GM12874 (cell line): ENCODE measurements around the gene TNNC2.

ENCODE experiments used
- TF ChIP-seq, protein P1 (sequence below): IDR thresholded peaks from 2 replicates; pipeline ENCODE4 v1.5.1; 2011; ENCODE audit warnings: low read depth, mild to moderate bottlenecking, control low read depth, low read length, moderate library complexity; ENCODE audit not compliant: insufficient read depth

TNNC2 gene

DNA sequence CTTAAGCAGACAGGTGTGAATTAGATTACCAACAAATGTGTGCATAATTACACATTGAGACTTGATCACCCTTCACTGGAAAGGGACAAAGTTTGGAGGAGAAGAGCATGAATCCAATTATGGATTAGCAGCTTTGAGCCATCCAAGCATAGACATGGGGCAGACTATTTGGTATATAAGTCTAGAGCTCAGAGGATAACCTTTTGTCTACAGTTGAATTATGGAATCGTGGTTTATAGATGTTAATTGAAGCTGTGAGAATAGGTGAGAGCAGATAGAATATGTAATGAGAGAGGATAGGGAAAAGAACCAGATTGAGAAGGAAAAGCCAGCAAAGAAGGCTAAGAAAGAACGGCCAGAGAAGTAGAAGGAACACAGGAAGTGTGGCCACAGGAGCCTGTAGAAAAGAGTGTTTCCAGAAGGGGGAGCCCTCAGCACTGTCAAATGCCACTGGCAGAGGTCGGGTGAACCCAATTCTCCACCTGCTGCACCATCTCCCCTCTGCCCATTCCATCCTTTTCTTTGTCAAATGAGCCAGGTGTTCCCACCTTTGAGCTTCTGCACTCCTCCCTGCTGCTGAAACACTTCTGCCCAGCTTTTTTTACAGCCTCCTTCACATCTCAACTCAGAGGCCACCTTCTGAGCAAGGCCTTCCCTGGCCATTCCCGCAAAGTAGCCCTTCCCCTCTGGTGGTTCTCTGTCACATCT lies 28.0 kb downstream of the TNNC2 start:
- TF ChIP-seq, protein P1, sequence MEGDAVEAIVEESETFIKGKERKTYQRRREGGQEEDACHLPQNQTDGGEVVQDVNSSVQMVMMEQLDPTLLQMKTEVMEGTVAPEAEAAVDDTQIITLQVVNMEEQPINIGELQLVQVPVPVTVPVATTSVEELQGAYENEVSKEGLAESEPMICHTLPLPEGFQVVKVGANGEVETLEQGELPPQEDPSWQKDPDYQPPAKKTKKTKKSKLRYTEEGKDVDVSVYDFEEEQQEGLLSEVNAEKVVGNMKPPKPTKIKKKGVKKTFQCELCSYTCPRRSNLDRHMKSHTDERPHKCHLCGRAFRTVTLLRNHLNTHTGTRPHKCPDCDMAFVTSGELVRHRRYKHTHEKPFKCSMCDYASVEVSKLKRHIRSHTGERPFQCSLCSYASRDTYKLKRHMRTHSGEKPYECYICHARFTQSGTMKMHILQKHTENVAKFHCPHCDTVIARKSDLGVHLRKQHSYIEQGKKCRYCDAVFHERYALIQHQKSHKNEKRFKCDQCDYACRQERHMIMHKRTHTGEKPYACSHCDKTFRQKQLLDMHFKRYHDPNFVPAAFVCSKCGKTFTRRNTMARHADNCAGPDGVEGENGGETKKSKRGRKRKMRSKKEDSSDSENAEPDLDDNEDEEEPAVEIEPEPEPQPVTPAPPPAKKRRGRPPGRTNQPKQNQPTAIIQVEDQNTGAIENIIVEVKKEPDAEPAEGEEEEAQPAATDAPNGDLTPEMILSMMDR, result peak; percentile 82

DNA sequence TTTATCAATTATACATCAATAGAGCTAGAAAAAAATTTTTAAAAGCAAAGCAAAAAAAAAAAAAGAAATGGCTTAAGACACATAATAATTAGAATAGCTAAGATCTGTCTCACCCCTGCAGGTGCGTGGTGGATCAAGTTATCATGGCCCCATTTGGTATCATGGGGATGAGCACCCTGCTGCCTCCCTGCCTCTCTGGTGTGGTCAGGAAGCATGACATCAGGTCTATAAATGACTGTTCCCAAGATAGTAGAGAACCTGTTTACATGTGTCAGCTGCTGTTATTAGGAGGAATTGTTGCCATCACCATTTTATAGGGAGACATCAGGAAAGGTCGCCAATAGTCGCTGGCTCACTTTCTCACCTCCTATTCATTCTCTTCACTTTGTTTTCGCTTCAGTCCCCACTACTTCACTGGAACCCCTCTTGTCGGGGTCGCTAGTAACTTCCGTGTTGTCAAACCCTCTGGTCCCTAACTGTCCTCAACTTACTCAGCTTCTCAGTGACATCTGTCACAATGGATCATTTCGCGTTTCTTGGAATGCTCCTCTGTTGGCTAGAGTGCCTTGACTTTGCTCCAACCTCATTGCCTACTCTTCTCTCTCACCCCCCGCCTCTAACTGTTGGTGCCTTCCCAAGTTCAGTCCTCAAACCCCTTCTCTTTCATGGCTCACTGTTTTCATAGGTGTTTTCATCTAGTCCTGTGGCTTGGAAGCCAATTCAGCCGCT lies 30.6 kb downstream of the TNNC2 start:
- TF ChIP-seq, protein P1, result no peak

DNA sequence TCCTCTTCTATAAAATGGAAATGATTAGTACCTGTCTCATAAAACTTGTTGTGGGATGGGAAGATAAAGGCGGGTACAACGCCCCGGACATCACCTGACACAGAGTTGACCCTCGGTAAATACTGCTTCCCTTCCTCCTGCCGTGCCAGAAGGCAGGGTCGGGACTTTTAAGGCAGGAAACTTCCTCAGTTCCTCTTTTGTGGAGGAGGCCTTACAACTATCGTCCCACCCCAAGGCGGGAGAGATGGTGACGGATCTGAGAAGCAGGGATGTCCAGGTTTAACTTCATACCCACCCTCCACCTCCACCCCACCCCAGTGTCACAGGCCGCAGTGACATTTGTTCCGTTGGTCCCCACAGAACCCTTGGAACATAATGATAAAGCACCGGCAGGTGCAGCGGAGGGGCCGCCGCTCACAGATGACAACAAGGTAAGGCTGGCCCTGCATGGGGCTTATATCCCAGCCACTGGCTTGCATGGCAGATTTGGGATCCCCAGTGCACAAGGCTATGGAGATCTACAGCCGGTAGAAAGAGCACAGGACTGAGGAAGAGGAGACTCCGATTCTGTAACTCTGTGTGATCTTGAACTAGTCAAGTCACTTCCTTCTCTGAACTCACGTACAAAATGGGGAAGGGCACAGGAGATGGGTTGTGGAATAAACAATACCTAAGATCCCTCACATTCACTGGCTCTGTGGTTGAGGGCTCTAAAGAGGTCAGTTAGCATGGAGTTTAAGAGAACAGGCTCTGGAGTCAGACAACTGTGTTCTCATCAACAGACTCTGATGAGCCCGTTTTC lies 34.6 kb downstream of the TNNC2 start:
- TF ChIP-seq, protein P1, result no peak

DNA sequence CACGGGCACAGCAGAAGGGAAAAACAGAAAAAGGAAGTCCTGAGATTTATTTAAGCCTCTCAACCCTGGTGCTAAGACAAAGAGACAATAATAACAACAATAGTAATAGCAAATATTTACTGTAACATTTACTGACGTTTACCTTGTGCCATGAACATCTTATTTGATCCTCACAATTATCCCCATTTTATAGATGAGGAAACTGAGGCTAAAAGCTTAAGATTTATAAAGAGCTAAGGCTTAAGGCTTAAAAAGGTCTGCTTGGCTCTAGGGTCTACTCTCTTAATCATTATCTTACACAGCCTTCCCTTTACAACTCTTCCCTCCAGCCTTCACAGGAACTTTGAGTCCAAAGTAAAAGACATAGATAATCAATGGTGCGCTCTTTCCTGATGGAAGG lies 38.8 kb downstream of the TNNC2 start:
- TF ChIP-seq, protein P1, result no peak

DNA sequence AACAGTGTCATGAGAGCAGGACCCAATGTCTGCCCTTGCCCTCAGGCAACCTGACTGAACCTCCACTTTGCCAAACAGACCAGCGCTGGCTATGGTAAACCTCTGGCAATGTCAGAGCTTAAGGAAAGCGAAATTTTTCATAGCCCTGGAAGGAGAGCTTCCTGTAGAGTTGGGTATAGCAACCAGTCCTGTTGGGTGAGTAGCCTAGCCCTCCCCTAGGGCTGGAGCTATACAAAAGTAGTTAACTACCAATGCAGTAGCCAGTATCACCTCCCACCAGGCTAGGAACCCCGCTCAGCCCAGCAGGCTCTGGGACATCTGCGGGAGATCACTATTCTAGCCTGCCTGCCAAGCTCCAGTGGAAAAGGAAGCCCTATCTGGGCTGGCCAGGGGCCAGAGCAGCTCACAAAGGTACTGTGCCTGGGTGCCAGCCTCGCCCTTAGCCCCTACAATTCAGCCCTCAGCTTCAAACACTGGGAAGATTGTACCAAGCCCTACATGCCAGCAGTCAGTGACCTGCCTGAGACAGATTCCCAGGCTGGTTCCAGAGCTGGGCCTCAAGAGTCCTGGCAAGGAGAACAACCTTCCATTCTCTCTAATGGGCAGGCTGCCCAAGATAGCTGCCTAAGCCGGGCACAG lies 43.3 kb downstream of the TNNC2 start:
- TF ChIP-seq, protein P1, result no peak

DNA sequence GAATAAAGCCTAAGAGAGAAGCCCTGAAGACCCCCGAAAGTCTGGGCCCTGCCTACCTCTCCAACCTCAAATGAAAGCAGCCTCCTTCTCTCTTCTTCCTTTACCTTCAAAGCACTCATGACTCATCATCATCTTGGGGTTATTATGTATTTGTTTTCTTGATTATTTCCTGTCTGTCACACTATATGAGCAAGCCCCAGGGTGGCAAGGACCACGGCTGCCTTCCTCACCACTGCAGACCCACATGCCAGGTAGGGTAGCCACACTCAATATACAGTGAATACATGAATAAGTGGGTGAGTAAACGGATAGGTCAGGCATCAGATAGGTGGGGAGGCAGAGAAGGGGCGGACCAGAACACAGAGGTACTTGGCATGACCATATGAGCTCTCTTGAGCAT lies 44.2 kb downstream of the TNNC2 start:
- TF ChIP-seq, protein P1, result no peak

DNA sequence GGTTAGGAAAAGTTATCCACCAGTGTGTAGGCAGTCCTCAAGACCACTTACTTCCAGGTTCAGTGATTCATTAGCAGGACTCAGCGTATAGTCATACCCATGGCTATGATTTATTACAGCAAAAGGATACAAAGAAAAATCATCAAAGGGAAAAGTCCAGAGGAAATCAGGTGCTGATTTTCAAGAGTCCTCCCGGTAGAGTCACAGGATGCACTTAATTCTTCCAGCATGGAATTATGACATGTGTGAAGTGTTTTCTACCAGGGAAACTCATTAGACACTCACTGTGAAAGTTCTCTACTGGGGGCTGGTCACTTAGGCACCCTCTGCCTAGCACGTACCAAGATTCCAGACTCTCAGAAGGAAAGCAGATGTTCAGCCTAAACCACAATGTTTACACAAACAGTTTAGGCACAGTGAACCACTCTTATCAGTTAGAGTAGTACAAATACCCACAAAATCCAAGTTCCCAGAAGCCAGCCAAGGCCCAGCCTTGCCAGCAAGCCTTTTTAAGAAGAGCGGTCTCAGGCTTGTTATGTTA lies 45.7 kb downstream of the TNNC2 start:
- TF ChIP-seq, protein P1, result no peak
